AG09319 (cell line): ENCODE data around the gene LRP5.

ENCODE experiments used
- DNase-seq: peaks from one replicate; pipeline ENCODE4 v3.0.0-alpha.2; 2010; ENCODE audit warnings: low read depth; ENCODE audit errors: extremely low read depth
- CTCF ChIP-seq: IDR thresholded peaks from 2 replicates; pipeline ENCODE4 v1.5.1; 2011; ENCODE audit warnings: low read depth, mild to moderate bottlenecking, inconsistent platforms, low read length, moderate library complexity

LRP5 gene

DNA sequence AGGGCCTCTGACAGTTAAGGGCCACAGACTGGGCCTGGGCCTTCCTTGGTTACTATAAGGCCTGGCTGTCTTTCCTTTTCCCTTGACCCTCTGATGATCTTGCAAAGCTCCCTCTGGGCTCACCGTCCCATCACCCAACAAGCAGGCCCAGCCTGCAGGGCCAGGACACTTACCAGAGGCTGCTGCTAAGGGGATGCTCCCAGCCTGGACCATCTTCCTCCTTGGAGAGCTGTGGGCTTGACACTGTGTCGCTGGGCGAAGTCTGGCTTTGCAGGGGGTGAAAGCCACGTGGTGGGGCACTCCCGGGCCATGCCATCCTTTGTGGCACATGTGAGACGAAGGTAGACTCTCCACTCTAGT, 44.5 kb upstream of the LRP5 start:
- TF ChIP-seq CTCF = no peak
- DNase-seq = no peak

- peak; percentile 27 for DNase-seq
- no peak for TF ChIP-seq CTCF
Observed at GRCh38 chr11:68269414-68270081, 42.8 kb upstream of the LRP5 start.

GRCh38 chr11:68270196-68271022, 42.0 kb upstream of the LRP5 start:
- no peak for DNase-seq
- TF ChIP-seq CTCF = no peak

DNA sequence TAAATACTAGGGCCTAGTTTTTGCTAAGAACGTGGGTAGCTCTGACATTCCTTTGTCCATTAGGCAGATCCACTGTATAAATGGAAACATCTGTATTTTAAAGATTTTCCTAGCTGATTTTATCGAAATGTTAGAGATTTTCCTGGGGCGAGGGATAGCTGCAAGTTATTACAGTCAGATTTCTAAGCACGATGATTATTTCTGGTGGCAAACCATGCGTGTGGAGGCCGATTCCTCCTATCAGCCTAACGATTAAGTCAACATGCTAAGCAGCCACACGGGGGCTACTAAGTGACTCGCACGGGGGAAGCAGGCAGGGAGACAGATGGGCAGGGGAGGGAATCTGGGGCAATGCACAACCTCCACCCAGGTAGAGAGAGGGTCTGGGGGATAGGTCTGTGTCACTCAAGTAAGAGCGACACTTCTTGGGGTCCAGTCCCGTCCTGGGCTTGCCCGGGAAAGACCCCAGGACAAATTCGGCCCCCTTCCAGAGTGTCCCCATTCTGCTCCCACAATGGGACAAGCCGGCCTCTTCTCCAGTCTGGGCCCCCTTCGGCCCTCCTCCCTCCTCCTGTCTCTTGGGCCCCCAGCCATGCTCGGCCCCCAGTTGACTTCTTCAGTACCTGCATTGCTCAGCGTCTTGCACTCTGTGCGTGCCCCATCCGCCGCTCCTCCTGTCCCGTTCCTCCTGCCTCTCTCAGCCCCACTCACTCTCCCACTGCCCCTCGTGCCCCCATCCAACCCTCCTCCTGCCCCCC, 41.2 kb upstream of the LRP5 start:
- peak; percentile 78 for DNase-seq
- peak; percentile 59 for TF ChIP-seq CTCF

- peak; percentile 86 for DNase-seq
- TF ChIP-seq CTCF = no peak
Observed at GRCh38 chr11:68271781-68272608, 40.4 kb upstream of the LRP5 start, which contains the start of gene C11orf24. C11orf24 (minus strand) TSS chr11:68271973; CDS start chr11:68263767, 8,206 bp downstream.

GRCh38 chr11:68273026-68273738, 39.2 kb upstream of the LRP5 start:
- no peak for TF ChIP-seq CTCF
- DNase-seq = no peak
